ENCODE data around the gene TIMM44.
"Not testable (repeated sequence)": the region's sequence is repeated elsewhere in the genome, so short reads cannot be mapped to it uniquely, and the experiment has no call there.

Gene TIMM44

GRCh38 chr19:7976461-7976860 lies 33.0 kb upstream of the TIMM44 start:
- no peak for DNase-seq

- no peak for DNase-seq
Observed at GRCh38 chr19:7975037-7975436, 31.6 kb upstream of the TIMM44 start.

- no peak for DNase-seq
Observed at GRCh38 chr19:7973883-7974282, 30.4 kb upstream of the TIMM44 start.

- no peak for DNase-seq
Observed at GRCh38 chr19:7971553-7972520, 28.4 kb upstream of the TIMM44 start.

- peak; percentile 82 for DNase-seq
Observed at GRCh38 chr19:7970716-7971448, 27.4 kb upstream of the TIMM44 start.

- no peak for DNase-seq
Observed at GRCh38 chr19:7969555-7969939, 26.1 kb upstream of the TIMM44 start.

- no peak for DNase-seq
Observed at GRCh38 chr19:7968796-7969554, 25.5 kb upstream of the TIMM44 start.

GRCh38 chr19:7968008-7968795 lies 24.7 kb upstream of the TIMM44 start:
- no peak for DNase-seq

GRCh38 chr19:7965921-7966665 lies 22.6 kb upstream of the TIMM44 start:
- DNase-seq = no peak

GRCh38 chr19:7965259-7965841 lies 21.9 kb upstream of the TIMM44 start:
- no peak for DNase-seq

GRCh38 chr19:7963566-7963965 lies 20.1 kb upstream of the TIMM44 start:
- no peak for DNase-seq

GRCh38 chr19:7962644-7963268 lies 19.3 kb upstream of the TIMM44 start:
- DNase-seq = no peak

GRCh38 chr19:7961920-7962626 lies 18.6 kb upstream of the TIMM44 start:
- DNase-seq = no peak

- DNase-seq = not testable (repeated sequence)
Observed at GRCh38 chr19:7961082-7961481, 17.6 kb upstream of the TIMM44 start.

GRCh38 chr19:7959211-7959610 lies 15.7 kb upstream of the TIMM44 start:
- DNase-seq = no peak

GRCh38 chr19:7955696-7956095 lies 12.2 kb upstream of the TIMM44 start:
- no peak for DNase-seq

- no peak for DNase-seq
Observed at GRCh38 chr19:7953576-7953975, 10.1 kb upstream of the TIMM44 start.

- no peak for DNase-seq
Observed at GRCh38 chr19:7953060-7953459, 9.6 kb upstream of the TIMM44 start.

GRCh38 chr19:7947939-7948338 lies 4.5 kb upstream of the TIMM44 start:
- no peak for DNase-seq

GRCh38 chr19:7944177-7944761 lies 803 bp upstream of the TIMM44 start:
- DNase-seq = peak; percentile 90
